NCI-H1092 (cell line): ENCODE measurements around the gene COL4A1.

Source experiments
- DNase-seq: peaks from one replicate; lab custom pipeline; 2025; lab: John Stamatoyannopoulos, UW

Gene COL4A1

GRCh38 chr13:110274687-110275086, 32.3 kb downstream of the COL4A1 start:
- DNase-seq = no peak

- DNase-seq = no peak
These were observed 33.7 kb downstream of the COL4A1 start for GRCh38 chr13:110273254-110273653.

- no peak for DNase-seq
These were observed 34.3 kb downstream of the COL4A1 start for GRCh38 chr13:110272651-110273050.

- no peak for DNase-seq
These were observed 34.7 kb downstream of the COL4A1 start for GRCh38 chr13:110272227-110272626.

- no peak for DNase-seq
These were observed 35.6 kb downstream of the COL4A1 start for GRCh38 chr13:110271313-110271712.

GRCh38 chr13:110270507-110270906, 36.5 kb downstream of the COL4A1 start:
- DNase-seq = no peak

GRCh38 chr13:110269509-110270185, 37.3 kb downstream of the COL4A1 start:
- DNase-seq = no peak

- no peak for DNase-seq
These were observed 38.3 kb downstream of the COL4A1 start for GRCh38 chr13:110268576-110269185.

GRCh38 chr13:110268061-110268460, 38.9 kb downstream of the COL4A1 start:
- no peak for DNase-seq

GRCh38 chr13:110266983-110267382, 40.0 kb downstream of the COL4A1 start:
- no peak for DNase-seq

GRCh38 chr13:110266431-110266809, 40.5 kb downstream of the COL4A1 start:
- DNase-seq = no peak

GRCh38 chr13:110265682-110266430, 41.1 kb downstream of the COL4A1 start:
- no peak for DNase-seq

- no peak for DNase-seq
These were observed 41.6 kb downstream of the COL4A1 start for GRCh38 chr13:110265341-110265681.

GRCh38 chr13:110264685-110265275, 42.2 kb downstream of the COL4A1 start:
- no peak for DNase-seq

GRCh38 chr13:110263888-110264287, 43.1 kb downstream of the COL4A1 start:
- no peak for DNase-seq

- no peak for DNase-seq
These were observed 43.6 kb downstream of the COL4A1 start for GRCh38 chr13:110263404-110263803.

- DNase-seq = no peak
These were observed 44.3 kb downstream of the COL4A1 start for GRCh38 chr13:110262508-110263291.

- DNase-seq = no peak
These were observed 44.9 kb downstream of the COL4A1 start for GRCh38 chr13:110262082-110262436.

- DNase-seq = no peak
These were observed 45.5 kb downstream of the COL4A1 start for GRCh38 chr13:110261166-110262081.

GRCh38 chr13:110259651-110260050, 47.3 kb downstream of the COL4A1 start:
- DNase-seq = no peak
